Breast epithelium (tissue), 4 donors: ENCODE measurements around the gene C2CD4A. TPM values are rescaled to one million over a fixed set of nuclear protein-coding genes. Genes with fewer than 3 reads are reported as not detected.

Experiments used
- DNase-seq, 2 donors: peaks; one replicate each; pipeline ENCODE4 v3.0.0-alpha.2; 2019; ENCODE audit warnings: low spot score in 2 of 2
- H3K27ac ChIP-seq, 2 donors: fragments of 200-600 bp; sonication (generic) in 1 of 2; one replicate each; pipeline ENCODE4 v1.5.1; 2016 to 2019; ENCODE audit warnings: mild to moderate bottlenecking in 1 of 2
- H3K27me3 ChIP-seq, 2 donors: fragments of 200-600 bp; sonication (generic) in 1 of 2; one replicate each; pipeline versions ENCODE4 v1.5.1 to v1.6.0; 2017 to 2019; ENCODE audit warnings: control low read depth in 1 of 2, mild to moderate bottlenecking in 1 of 2
- H3K36me3 ChIP-seq: fragments of 200-600 bp; one replicate; pipeline ENCODE4 v1.5.1; 2019
- H3K4me1 ChIP-seq, 2 donors: fragments of 200-600 bp; sonication (generic); one replicate each; pipeline ENCODE4 v1.5.1; 2016 to 2019; ENCODE audit warnings: control low read depth in 1 of 2
- H3K4me3 ChIP-seq, 3 donors: fragments of 200-600 bp; sonication (generic); 1 replicate in 2 of 3; 2 replicates in 1 of 3; pipeline ENCODE4 v1.5.1; 2016 to 2019; ENCODE audit warnings: mild to moderate bottlenecking in 3 of 3, moderate library complexity in 2 of 3
- H3K9me3 ChIP-seq, 2 donors: fragments of 200-600 bp; sonication (generic) in 1 of 2; one replicate each; pipeline ENCODE4 v1.5.1; 2016 to 2019; ENCODE audit warnings: control low read depth in 1 of 2
- CTCF ChIP-seq, 3 donors: fragments of 450-650 bp; IDR thresholded peaks; one replicate each; pipeline ENCODE4 v1.5.1; 2016 to 2017; ENCODE audit warnings: antibody characterized with exemption in 3 of 3, mild to moderate bottlenecking in 3 of 3, moderate library complexity in 3 of 3
- POLR2A ChIP-seq: fragments of 450-650 bp; IDR thresholded peaks from one replicate; pipeline ENCODE4 v1.6.1; 2016; ENCODE audit warnings: antibody characterized with exemption, mild to moderate bottlenecking, moderate library complexity
- POLR2AphosphoS5 ChIP-seq, 3 donors: sonication (generic); formaldehyde crosslinking; IDR thresholded peaks; one replicate each; pipeline ENCODE4 v1.6.1; 2017; ENCODE audit warnings: antibody characterized with exemption in 3 of 3
- intact Hi-C: fragments of 100-400 bp; cut with DNase I; formaldehyde crosslinking; loops from one replicate; pipeline ENCODE4 v1.15.1; 2023; ENCODE audit warnings: low total_unique reads
- total RNA-seq, 3 donors: library from RNA; depleted of rRNA; stranded (reverse); fragments of >200 nt; gene quantifications; one replicate each; pipeline ENCODE4 v1.1.0, GENCODE V29; 2016

Gene C2CD4A
- total RNA-seq, 3 donors from 2014 or later: 0.66 TPM; not detected in 2

- Histone ChIP-seq H3K36me3 (no peaks in the 10 kb centered on the region), H3K9me3 (no peaks in the 10 kb centered on the region), H3K4me3 (no peak overlapping the region), H3K27me3 (no peaks in the 10 kb centered on the region), H3K4me1 (peaks cover 0 to 2% of the 10 kb centered on the region in 2 donors), H3K27ac (no peak overlapping the region)
- intact Hi-C loops: no loop called here
- DNase-seq: no peak
- no peak for TF ChIP-seq POLR2AphosphoS5 (IDR thresholded peaks at IDR 0.05)
These were observed 9.3 kb upstream of the C2CD4A start for GRCh38 chr15:62057341-62057980.

GRCh38 chr15:62058327-62059028 is 8.3 kb upstream of the C2CD4A start:
- intact Hi-C loops: no loop called here
- Histone ChIP-seq H3K27me3 (no peaks in the 10 kb centered on the region), H3K36me3 (no peaks in the 10 kb centered on the region), H3K4me3 (no peak overlapping the region), H3K9me3 (no peaks in the 10 kb centered on the region), H3K27ac (no peak overlapping the region), H3K4me1 (peaks cover 0 to 2% of the 10 kb centered on the region in 2 donors)
- DNase-seq: no peak
- no peak for TF ChIP-seq POLR2AphosphoS5 (IDR thresholded peaks at IDR 0.05)
- no peak for TF ChIP-seq CTCF (IDR thresholded peaks at IDR 0.05)
- no peak for TF ChIP-seq POLR2A

GRCh38 chr15:62059108-62059815 is 7.5 kb upstream of the C2CD4A start:
- H3K4me3 ChIP-seq: peak overlapping the region; percentile 92 to 97 (median 94)
- intact Hi-C loops: no loop called here
- peaks cover 0 to 2% of the 10 kb centered on the region in 2 donors for H3K4me1 ChIP-seq
- H3K27ac ChIP-seq: peak overlapping the region; percentile 93 to 96
- TF ChIP-seq POLR2A (no peak), CTCF (IDR thresholded peaks at IDR 0.05) (no peak), POLR2AphosphoS5 (IDR thresholded peaks at IDR 0.05) (no peak)
- H3K36me3 ChIP-seq: no peaks in the 10 kb centered on the region
- DNase-seq: no peak
- no peaks in the 10 kb centered on the region for H3K27me3 ChIP-seq
- H3K9me3 ChIP-seq: no peaks in the 10 kb centered on the region

DNA sequence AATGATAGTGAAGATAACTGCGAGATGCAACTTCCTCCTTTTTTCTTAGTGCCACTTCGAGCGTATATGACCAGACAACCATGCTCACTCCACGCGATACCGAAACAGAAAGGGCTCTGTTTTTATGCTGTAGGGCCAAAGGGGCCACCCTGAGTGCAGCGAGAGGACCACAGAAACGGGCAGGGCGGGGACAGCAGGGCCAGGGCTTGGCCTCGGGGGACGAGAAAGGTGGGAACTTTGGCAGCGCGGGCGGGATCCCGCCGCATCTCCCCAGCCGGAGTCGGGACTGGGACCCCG is 7.0 kb upstream of the C2CD4A start:
- TF ChIP-seq CTCF (IDR thresholded peaks at IDR 0.05): no peak
- no peak for TF ChIP-seq POLR2A
- no peak for TF ChIP-seq POLR2AphosphoS5 (IDR thresholded peaks at IDR 0.05)
- Histone ChIP-seq H3K4me3 (peak overlapping the region; percentile 92 to 97 (median 94)), H3K27me3 (no peaks in the 10 kb centered on the region), H3K27ac (peak overlapping the region; percentile 93 to 96), H3K4me1 (peaks cover 0 to 2% of the 10 kb centered on the region in 2 donors), H3K9me3 (no peaks in the 10 kb centered on the region), H3K36me3 (no peaks in the 10 kb centered on the region)
- peak in 1 of 2 donors; percentile 31 for DNase-seq
- intact Hi-C loops: no loop called here

GRCh38 chr15:62060113-62060895 is 6.5 kb upstream of the C2CD4A start, which contains the start of gene VPS13C:
Gene VPS13C, minus strand, starts transcription at chr15:62060447. Its CDS starts 73 bp downstream, at chr15:62060374.
- intact Hi-C loops: no loop called here
- Histone ChIP-seq H3K4me1 (peaks cover 0 to 2% of the 10 kb centered on the region in 2 donors), H3K4me3 (peak within 1 kb of the TSS; percentile 92 to 97 (median 94)), H3K27ac (peak within 1 kb of the TSS; percentile 93 to 96), H3K27me3 (no peaks in the 10 kb centered on the region), H3K9me3 (no peaks in the 10 kb centered on the region), H3K36me3 (no peaks in the 10 kb centered on the region)
- TF ChIP-seq POLR2A (no peak), CTCF (IDR thresholded peaks at IDR 0.05) (peak; percentile 49 to 79 (median 70)), POLR2AphosphoS5 (IDR thresholded peaks at IDR 0.05) (peak; percentile 60 to 74 (median 61))
- peak; percentile 85 to 87 for DNase-seq
